Tibial artery (tissue), 4 donors: ENCODE data around the gene GALR1.

Experiments
- DNase-seq, 2 donors: peaks; one replicate each; pipeline ENCODE4 v3.0.0-alpha.2; 2019
- H3K27ac ChIP-seq, 2 donors: fragments of 200-600 bp; sonication (generic) in 1 of 2; 1 replicate in 1 of 2; 2 replicates in 1 of 2; pipeline ENCODE4 v1.5.1; 2018 to 2019; ENCODE audit warnings: mild to moderate bottlenecking in 1 of 2
- H3K27me3 ChIP-seq, 2 donors: fragments of 200-600 bp; sonication (generic) in 1 of 2; one replicate each; pipeline versions ENCODE4 v1.5.1 to v1.6.0; 2016 to 2019
- H3K36me3 ChIP-seq, 3 donors: fragments of 200-600 bp; sonication (generic) in 2 of 3; one replicate each; pipeline ENCODE4 v1.5.1; 2016 to 2019; ENCODE audit warnings: mild to moderate bottlenecking in 2 of 3
- H3K4me1 ChIP-seq, 4 donors: fragments of 200-600 bp; sonication (generic) in 2 of 4; 1 replicate in 3 of 4; 2 replicates in 1 of 4; pipeline ENCODE4 v1.5.1; 2016 to 2019
- H3K4me3 ChIP-seq, 2 donors: fragments of 200-600 bp; sonication (generic) in 1 of 2; 1 replicate in 1 of 2; 2 replicates in 1 of 2; pipeline ENCODE4 v1.5.1; 2018 to 2019; ENCODE audit warnings: mild to moderate bottlenecking in 2 of 2
- H3K9me3 ChIP-seq, 3 donors: fragments of 200-600 bp; sonication (generic) in 1 of 3; one replicate each; pipeline ENCODE4 v1.5.1; 2016 to 2019
- intact Hi-C: fragments of 100-400 bp; cut with DNase I; formaldehyde crosslinking; loops from one replicate; pipeline ENCODE4 v1.15.0; 2023; ENCODE audit warnings: low total_unique reads
- TF ChIP-seq, protein P1 (sequence below), 2 experiments: fragments of 200-600 bp in 1 of 2; fragments of 450-650 bp in 1 of 2; IDR thresholded peaks; one replicate each; pipeline ENCODE4 v1.5.1; 2017 to 2019; ENCODE audit warnings: antibody characterized with exemption in 2 of 2, mild to moderate bottlenecking in 1 of 2, moderate library complexity in 1 of 2

The GALR1 gene

DNA sequence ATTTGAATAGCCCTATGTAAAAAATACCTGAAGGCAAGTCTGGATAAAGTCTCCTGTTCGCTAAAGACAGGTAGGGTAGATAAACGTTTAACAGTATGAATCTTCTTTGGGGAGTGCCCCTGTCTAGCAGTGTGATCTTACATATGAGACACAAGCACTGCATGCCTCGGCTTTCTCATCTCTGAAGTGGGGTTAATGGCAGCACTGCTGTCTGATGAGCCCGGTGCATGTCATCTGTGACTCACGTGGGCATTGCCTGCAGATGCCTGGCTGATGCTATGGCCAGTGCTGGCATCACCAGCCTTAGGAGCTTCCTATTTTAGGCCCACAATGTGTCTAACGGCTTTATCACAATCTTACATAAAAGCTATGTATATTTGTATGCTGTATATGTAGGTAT lies 50.1 kb downstream of the GALR1 start:
- H3K4me1 ChIP-seq, result no peaks in the 10 kb centered on the region

DNA sequence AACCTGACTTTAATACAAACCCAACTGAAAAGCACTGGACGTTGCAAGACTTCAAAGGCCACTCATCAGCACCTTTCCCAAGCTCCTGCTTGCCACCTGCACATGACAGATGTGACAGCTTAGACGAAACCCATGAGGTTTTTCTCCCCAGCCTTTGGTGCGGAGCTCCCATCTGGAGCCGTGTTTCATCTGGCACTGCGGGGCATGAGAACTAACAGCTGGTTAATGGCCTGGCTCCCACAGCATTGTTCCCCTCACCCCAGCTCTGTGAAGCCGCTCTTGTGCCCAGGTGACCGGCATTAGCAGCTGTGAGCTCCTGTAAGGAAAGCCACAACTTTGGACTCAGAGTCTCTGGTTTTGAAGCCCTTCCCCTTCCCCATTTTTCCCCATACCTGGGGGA lies 50.9 kb downstream of the GALR1 start:
- H3K9me3 ChIP-seq, result no peaks in the 10 kb centered on the region
- intact Hi-C loops, result no loop called here
- DNase-seq, result no peak
- no peaks in the 10 kb centered on the region for H3K36me3 ChIP-seq
- H3K4me1 ChIP-seq, result no peaks in the 10 kb centered on the region
- H3K27ac ChIP-seq, result no peak overlapping the region
- H3K4me3 ChIP-seq, result no peak overlapping the region
- no peaks in the 10 kb centered on the region for H3K27me3 ChIP-seq
- TF ChIP-seq, protein P1, sequence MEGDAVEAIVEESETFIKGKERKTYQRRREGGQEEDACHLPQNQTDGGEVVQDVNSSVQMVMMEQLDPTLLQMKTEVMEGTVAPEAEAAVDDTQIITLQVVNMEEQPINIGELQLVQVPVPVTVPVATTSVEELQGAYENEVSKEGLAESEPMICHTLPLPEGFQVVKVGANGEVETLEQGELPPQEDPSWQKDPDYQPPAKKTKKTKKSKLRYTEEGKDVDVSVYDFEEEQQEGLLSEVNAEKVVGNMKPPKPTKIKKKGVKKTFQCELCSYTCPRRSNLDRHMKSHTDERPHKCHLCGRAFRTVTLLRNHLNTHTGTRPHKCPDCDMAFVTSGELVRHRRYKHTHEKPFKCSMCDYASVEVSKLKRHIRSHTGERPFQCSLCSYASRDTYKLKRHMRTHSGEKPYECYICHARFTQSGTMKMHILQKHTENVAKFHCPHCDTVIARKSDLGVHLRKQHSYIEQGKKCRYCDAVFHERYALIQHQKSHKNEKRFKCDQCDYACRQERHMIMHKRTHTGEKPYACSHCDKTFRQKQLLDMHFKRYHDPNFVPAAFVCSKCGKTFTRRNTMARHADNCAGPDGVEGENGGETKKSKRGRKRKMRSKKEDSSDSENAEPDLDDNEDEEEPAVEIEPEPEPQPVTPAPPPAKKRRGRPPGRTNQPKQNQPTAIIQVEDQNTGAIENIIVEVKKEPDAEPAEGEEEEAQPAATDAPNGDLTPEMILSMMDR (IDR thresholded peaks at IDR 0.05), result no peak

More for the DNA sequence above, 50.1 kb downstream of the GALR1 start:
- Histone ChIP-seq H3K27ac (no peak overlapping the region), H3K4me3 (no peak overlapping the region), H3K36me3 (no peaks in the 10 kb centered on the region), H3K9me3 (no peaks in the 10 kb centered on the region), H3K27me3 (no peaks in the 10 kb centered on the region)
- intact Hi-C loops, result no loop called here
- DNase-seq, result no peak
- TF ChIP-seq, protein P1 (IDR thresholded peaks at IDR 0.05), result no peak

DNA sequence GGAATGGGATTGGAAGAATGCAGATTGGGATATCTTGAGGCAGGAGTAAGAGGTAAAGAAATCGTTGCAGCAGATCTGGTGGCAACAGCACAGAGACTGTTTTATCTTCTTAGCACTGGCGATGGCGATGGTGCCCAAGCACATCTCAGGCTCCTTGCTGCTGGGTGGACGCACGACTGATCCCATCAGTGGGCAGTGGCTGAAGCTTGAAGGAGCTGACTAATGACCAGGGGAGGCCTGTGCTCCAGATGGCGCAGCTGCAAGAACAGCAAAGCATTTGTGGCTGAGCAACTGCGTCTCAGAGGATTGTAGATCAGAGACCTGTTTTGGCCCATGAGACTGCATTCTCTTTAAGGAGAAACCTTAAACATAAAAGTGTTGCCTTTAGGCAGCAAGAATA lies 54.6 kb downstream of the GALR1 start:
- intact Hi-C loops, result no loop called here
- H3K36me3 ChIP-seq, result no peaks in the 10 kb centered on the region
- TF ChIP-seq, protein P1 (IDR thresholded peaks at IDR 0.05), result no peak

DNA sequence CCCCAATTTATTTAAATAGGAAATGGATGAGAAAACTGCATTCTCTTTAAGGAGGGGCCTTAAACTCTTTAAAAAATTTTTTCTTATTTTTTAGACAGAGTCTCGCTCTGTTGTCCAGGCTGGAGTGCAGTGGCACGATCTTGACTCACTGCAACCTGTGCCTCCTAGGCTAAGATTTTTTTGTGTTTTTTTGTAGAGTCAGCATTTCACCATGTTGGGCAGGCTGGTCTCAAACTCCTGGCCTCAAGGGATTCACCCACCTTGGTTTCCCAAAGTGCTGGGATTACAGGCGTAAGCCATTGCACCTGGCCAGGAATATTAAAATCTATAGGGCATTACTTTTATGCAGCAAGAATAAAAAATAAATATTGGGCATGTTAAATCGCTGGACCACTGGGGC lies 56.0 kb downstream of the GALR1 start:
- Histone ChIP-seq H3K27me3 (no peaks in the 10 kb centered on the region), H3K4me3 (no peak overlapping the region), H3K36me3 (no peaks in the 10 kb centered on the region), H3K4me1 (no peaks in the 10 kb centered on the region), H3K9me3 (no peaks in the 10 kb centered on the region), H3K27ac (no peak overlapping the region)
- TF ChIP-seq, protein P1 (IDR thresholded peaks at IDR 0.05), result no peak
- no peak for DNase-seq
- intact Hi-C loops, result no loop called here

More for the DNA sequence above, 54.6 kb downstream of the GALR1 start:
- Histone ChIP-seq H3K4me3 (no peak overlapping the region), H3K27me3 (no peaks in the 10 kb centered on the region), H3K27ac (no peak overlapping the region), H3K9me3 (no peaks in the 10 kb centered on the region), H3K4me1 (no peaks in the 10 kb centered on the region)
- DNase-seq, result no peak

DNA sequence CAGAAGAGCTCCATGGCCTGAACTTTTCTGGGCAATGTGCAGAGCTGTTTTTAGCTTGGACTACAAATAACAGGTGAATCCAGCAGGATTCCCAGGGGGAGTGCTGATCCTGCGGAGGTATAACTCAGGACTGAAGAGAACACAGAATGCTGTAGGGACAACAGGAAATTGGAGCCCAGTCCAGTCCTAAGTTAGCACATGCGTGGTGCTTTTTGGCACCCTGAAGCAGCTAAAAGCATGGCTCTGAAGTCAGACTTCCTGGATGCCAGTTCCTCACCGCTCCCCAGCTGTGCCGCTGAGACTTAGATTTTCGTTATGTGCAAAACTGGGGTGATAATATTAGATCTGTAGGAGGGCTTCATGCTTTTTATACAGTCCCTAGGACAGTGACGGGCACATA lies 58.6 kb downstream of the GALR1 start:
- intact Hi-C loops, result no loop called here
- no peak overlapping the region for H3K27ac ChIP-seq
- H3K27me3 ChIP-seq, result no peaks in the 10 kb centered on the region
- no peaks in the 10 kb centered on the region for H3K9me3 ChIP-seq
- no peaks in the 10 kb centered on the region for H3K4me1 ChIP-seq
- no peak for DNase-seq
- H3K36me3 ChIP-seq, result no peaks in the 10 kb centered on the region
- TF ChIP-seq, protein P1 (IDR thresholded peaks at IDR 0.05), result no peak
- no peak overlapping the region for H3K4me3 ChIP-seq

DNA sequence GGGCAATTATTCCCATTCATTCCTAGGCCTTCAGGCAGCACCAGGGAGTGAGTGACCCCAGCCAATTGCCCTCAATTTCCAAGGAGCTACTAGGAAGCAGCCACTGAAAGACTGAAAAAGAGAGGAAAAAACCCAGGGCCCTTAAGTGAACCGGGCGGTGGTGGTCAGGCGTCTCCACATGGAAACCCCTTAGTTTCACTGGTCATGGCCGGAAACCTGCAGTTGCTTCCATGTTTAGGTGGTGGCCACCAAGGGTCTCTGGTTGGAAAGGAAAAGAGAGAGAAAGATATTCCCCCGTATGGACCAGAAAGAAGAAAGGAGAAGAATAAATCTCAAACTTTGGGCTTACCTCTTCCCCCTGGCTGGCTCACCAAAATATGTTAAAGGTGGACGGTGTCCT lies 64.9 kb downstream of the GALR1 start:
- Histone ChIP-seq H3K36me3 (no peaks in the 10 kb centered on the region), H3K27ac (no peak overlapping the region), H3K27me3 (no peaks in the 10 kb centered on the region), H3K9me3 (no peaks in the 10 kb centered on the region), H3K4me3 (no peak overlapping the region), H3K4me1 (no peaks in the 10 kb centered on the region)
- intact Hi-C loops, result no loop called here
- DNase-seq, result no peak
- TF ChIP-seq, protein P1 (IDR thresholded peaks at IDR 0.05), result no peak
